CD4-positive, alpha-beta T cell treated with Interleukin-21 for 1 hour (primary cell): ENCODE results near the gene PTPRA.
"Not testable (repeated sequence)": the region's sequence is repeated elsewhere in the genome, so short reads cannot be mapped to it uniquely, and the experiment has no call there.

Experiments used
- DNase-seq: peaks from one replicate; pipeline ENCODE4 v3.0.0-alpha.2; 2020

PTPRA gene

GRCh38 chr20:3011752-3012151 lies 138.5 kb downstream of the PTPRA start:
- no peak for DNase-seq

GRCh38 chr20:3013771-3014170 lies 140.5 kb downstream of the PTPRA start:
- no peak for DNase-seq

GRCh38 chr20:3014179-3014578 lies 140.9 kb downstream of the PTPRA start:
- no peak for DNase-seq

- no peak for DNase-seq
Measured at GRCh38 chr20:3014662-3015061, 141.4 kb downstream of the PTPRA start.

GRCh38 chr20:3015302-3015701 lies 142.0 kb downstream of the PTPRA start:
- not testable (repeated sequence) for DNase-seq

- no peak for DNase-seq
Measured at GRCh38 chr20:3021327-3021726, 148.0 kb downstream of the PTPRA start.

GRCh38 chr20:3021777-3022176 lies 148.5 kb downstream of the PTPRA start:
- no peak for DNase-seq

- not testable (repeated sequence) for DNase-seq
Measured at GRCh38 chr20:3022559-3023490, 149.5 kb downstream of the PTPRA start.

GRCh38 chr20:3027987-3028386 lies 154.7 kb downstream of the PTPRA start:
- no peak for DNase-seq

- DNase-seq = no peak
Measured at GRCh38 chr20:3031524-3032147, 158.4 kb downstream of the PTPRA start.

GRCh38 chr20:3032624-3033023 lies 159.3 kb downstream of the PTPRA start:
- no peak for DNase-seq

GRCh38 chr20:3037654-3038053 lies 164.4 kb downstream of the PTPRA start:
- no peak for DNase-seq

GRCh38 chr20:3038454-3038853 lies 165.2 kb downstream of the PTPRA start:
- DNase-seq = no peak

GRCh38 chr20:3039426-3039825 lies 166.1 kb downstream of the PTPRA start:
- DNase-seq = no peak

GRCh38 chr20:3040086-3040485 lies 166.8 kb downstream of the PTPRA start:
- DNase-seq = no peak

- DNase-seq = no peak
Measured at GRCh38 chr20:3041854-3042409, 168.7 kb downstream of the PTPRA start.

GRCh38 chr20:3042625-3043024 lies 169.3 kb downstream of the PTPRA start:
- no peak for DNase-seq

GRCh38 chr20:3043322-3043721 lies 170.0 kb downstream of the PTPRA start, which contains the start of gene GNRH2:
TSS of gene GNRH2 (plus strand) at chr20:3043622. CDS start at chr20:3044415, 793 bp downstream.
- DNase-seq = no peak

- DNase-seq = no peak
Measured at GRCh38 chr20:3044336-3044965, 171.2 kb downstream of the PTPRA start.

GRCh38 chr20:3045042-3045815 lies 171.9 kb downstream of the PTPRA start:
- peak; percentile 60 for DNase-seq

- DNase-seq = peak; percentile 77
Measured at GRCh38 chr20:3045816-3046676, 172.8 kb downstream of the PTPRA start, which contains the start of gene MRPS26. TSS of gene MRPS26 (plus strand) at chr20:3046052. CDS start at chr20:3046069, 17 bp downstream.
